ENCODE results near the gene DOC2B. TPM values are rescaled to one million over a fixed set of nuclear protein-coding genes. Genes with fewer than 3 reads are reported as not detected.

The DOC2B gene
- total and polyA plus RNA-seq, 2 of the 13 experiments (the other 11 are each of a cell fraction or from before 2014, with no cell fraction given): 0.09 to 0.22 TPM

- ChIA-PET POLR2A (no interaction called here), CTCF (ENCODE audit: low intra/inter-chr PET ratio, low total read pairs) (no interaction called here)
- in situ Hi-C loops (cut with HindIII; ENCODE audit: extremely low pct_ligation_motif_present, low pct_unique_long_range_greater_than_20kb): no loop called here
- Histone ChIP-seq H2AFZ (ENCODE audit: low read length) (no peak overlapping the region), H3K9me3 (ENCODE audit: low read length) (no peaks in the 10 kb centered on the region), H3K79me2 (ENCODE audit: insufficient read depth, low read length) (no peaks in the 10 kb centered on the region), H3K36me3 (replicated peaks in 1 of 2; ENCODE audit: control insufficient read depth in 1 of 2, insufficient read depth in 2 of 2, low read length in 2 of 2) (no peaks in the 10 kb centered on the region), H3K9ac (ENCODE audit: insufficient read depth, low read depth, low read length) (no peak overlapping the region), H3K4me2 (ENCODE audit: low read depth, low read length) (no peak overlapping the region), H4K20me1 (ENCODE audit: insufficient read depth, low read length) (no peaks in the 10 kb centered on the region), H3K4me1 (ENCODE audit: insufficient read depth, low read length) (peaks cover 10% of the 10 kb centered on the region), H3K4me3 (replicated peaks in 1 of 3; ENCODE audit: insufficient read depth in 1 of 3, low read depth in 2 of 3, low read length in 3 of 3) (no peak overlapping the region), H3K27ac (ENCODE audit: extremely low read length, insufficient read depth, low read length) (no peak overlapping the region), H3K27me3 (ENCODE audit: control insufficient read depth in 1 of 2, insufficient read depth in 2 of 2, low read length in 2 of 2) (peaks cover 2 to 50% of the 10 kb centered on the region in 2 experiments)
- 10% methylated on average over 2 of the region's 2 CpGs for WGBS (ENCODE audit: low lambda C conversion rate)
- ATAC-seq (no peak), DNase-seq (ENCODE audit: low spot score) (no peak), FAIRE-seq (no peak)
- intact Hi-C loops (cut with micrococcal nuclease; ENCODE audit: unreplicated experiment): no loop called here
- no TSS peak for BruUV-seq (replicated peaks)
- no peak for TF ChIP-seq ZNF670 (CRISPR knock-in tag; IDR thresholded peaks at IDR 0.05; ENCODE audit: borderline replicate concordance)
- no peak for TF ChIP-seq NCOA5 (CRISPR knock-in tag; IDR thresholded peaks at IDR 0.05)
- no peak for TF ChIP-seq KLF16 (CRISPR knock-in tag; IDR thresholded peaks at IDR 0.05)
- no peak for TF ChIP-seq NFE2 (CRISPR knock-in tag; IDR thresholded peaks at IDR 0.05)
- no peak for TF ChIP-seq SMYD3 (CRISPR knock-in tag; IDR thresholded peaks at IDR 0.05)
- TF ChIP-seq SIN3B (IDR thresholded peaks at IDR 0.05; ENCODE audit: low read length): no peak
- TF ChIP-seq ZNF543 (CRISPR knock-in tag; IDR thresholded peaks at IDR 0.05): no peak
- no peak for TF ChIP-seq ZNF687 (CRISPR knock-in tag; IDR thresholded peaks at IDR 0.05)
- no peak for TF ChIP-seq ZNF432 (CRISPR knock-in tag; IDR thresholded peaks at IDR 0.05; ENCODE audit: borderline replicate concordance)
- TF ChIP-seq EED (CRISPR knock-in tag; IDR thresholded peaks at IDR 0.05): no peak
- no peak for TF ChIP-seq ZNF460 (CRISPR knock-in tag; IDR thresholded peaks at IDR 0.05; ENCODE audit: borderline replicate concordance)
- no peak for TF ChIP-seq ZNF331 (CRISPR knock-in tag; IDR thresholded peaks at IDR 0.05)
- no peak for TF ChIP-seq STAT6 (CRISPR knock-in tag; IDR thresholded peaks at IDR 0.05; ENCODE audit: borderline replicate concordance)
- TF ChIP-seq JUN (CRISPR knock-in tag; IDR thresholded peaks at IDR 0.05): no peak
- no peak for TF ChIP-seq ZXDC (CRISPR knock-in tag; IDR thresholded peaks at IDR 0.05)
- no peak for TF ChIP-seq ZNF776 (CRISPR knock-in tag; IDR thresholded peaks at IDR 0.05)
- no peak for TF ChIP-seq PHF5A (CRISPR knock-in tag; IDR thresholded peaks at IDR 0.05; ENCODE audit: low read depth, unreplicated experiment)
Measured at GRCh38 chr17:187130-187529, 5.7 kb upstream of the DOC2B start.

Measured in HepG2 (cell line).